Mammary epithelial cell (primary cell): Measurements from ENCODE around the gene CDC42EP5.

Experiments
- CTCF ChIP-seq, 2 donors: IDR thresholded peaks in 1 of 2; conservative IDR thresholded peaks in 1 of 2; 2 replicates each; pipeline ENCODE4 v1.5.1; 2011 to 2012; ENCODE audit warnings: inconsistent platforms in 2 of 2, low read length in 2 of 2, mild to moderate bottlenecking in 2 of 2, control low read depth in 1 of 2, low read depth in 1 of 2; ENCODE audit not compliant: insufficient read depth in 1 of 2; ENCODE audit errors: extremely low read depth in 1 of 2
- EZH2 ChIP-seq: IDR thresholded peaks from 2 replicates; pipeline ENCODE4 v1.6.1; 2012; ENCODE audit warnings: low read length, inconsistent platforms, borderline replicate concordance

- TF ChIP-seq CTCF (conservative IDR thresholded peaks at IDR 0.05 in 1 of 2, IDR thresholded peaks at IDR 0.05 in 1 of 2; ENCODE audit: extremely low read depth in 1 of 2, insufficient read depth in 1 of 2, low read depth in 1 of 2, low read length in 2 of 2): no peak
- TF ChIP-seq EZH2: no peak
Observed at GRCh38 chr19:54449701-54450069, 23.4 kb downstream of the CDC42EP5 start.
